Caco-2 (cell line): ENCODE data around the gene OXNAD1. TPM values are rescaled to one million over a fixed set of nuclear protein-coding genes. Genes with fewer than 3 reads are reported as not detected.

Source experiments
- BruUV-seq: library from RNA; stranded (reverse); fragments of 400-500 nt; replicated peaks from 2 replicates; lab custom pipeline; 2021; lab: Mats Ljungman, UMichigan
- CTCF ChIA-PET: fragments of 300-600 bp; sonication (Branson Sonifier 250); formaldehyde crosslinking; loops from one replicate; lab custom pipeline; 2022; ENCODE audit warnings: antibody characterized with exemption; lab: Charles Lee
- POLR2A ChIA-PET: fragments of 300-600 bp; sonication (Branson Sonifier 250); formaldehyde crosslinking; loops from one replicate; lab custom pipeline; 2022; ENCODE audit warnings: antibody characterized with exemption; lab: Charles Lee
- DNase-seq, 2 experiments: peaks; one replicate each; pipeline versions ENCODE4 v3.0.0 to v3.0.0-alpha.2; 2020 to 2022
- H3K27me3 ChIP-seq: replicated peaks from 2 replicates; pipeline ENCODE4 v1.6.0; 2011; ENCODE audit warnings: low read length; ENCODE audit not compliant: control insufficient read depth, insufficient read depth
- H3K36me3 ChIP-seq: 2 replicates; pipeline ENCODE4 v1.5.1; 2011; ENCODE audit warnings: low read length; ENCODE audit not compliant: control insufficient read depth, insufficient read depth
- H3K4me1 ChIP-seq: fragments of 250-450 bp; sonication (Bioruptor Pico); 2 replicates; pipeline ENCODE4 v1.5.1; 2020; ENCODE audit warnings: mild to moderate bottlenecking
- H3K4me3 ChIP-seq: 2 replicates; pipeline ENCODE4 v1.5.1; 2011; ENCODE audit warnings: low read depth, mild to moderate bottlenecking, control low read depth, low read length
- H3K9me3 ChIP-seq: fragments of 250-450 bp; sonication (Bioruptor Pico); 2 replicates; pipeline ENCODE4 v1.5.1; 2020; ENCODE audit warnings: mild to moderate bottlenecking, moderate library complexity
- H3K27ac Mint-ChIP-seq: one replicate; pipeline ENCODE4 v1.8.0; 2022; ENCODE audit warnings: mixed read lengths; ENCODE audit not compliant: unreplicated experiment
- H3K27me3 Mint-ChIP-seq: one replicate; pipeline ENCODE4 v1.8.0; 2022; ENCODE audit warnings: mixed read lengths; ENCODE audit not compliant: insufficient read depth, unreplicated experiment
- H3K36me3 Mint-ChIP-seq: one replicate; pipeline ENCODE4 v1.8.0; 2022; ENCODE audit warnings: mild to moderate bottlenecking, mixed read lengths; ENCODE audit not compliant: insufficient read depth, unreplicated experiment
- H3K4me1 Mint-ChIP-seq: one replicate; pipeline ENCODE4 v1.8.0; 2022; ENCODE audit warnings: low read depth, mixed read lengths; ENCODE audit not compliant: unreplicated experiment
- H3K4me3 Mint-ChIP-seq: one replicate; pipeline ENCODE4 v1.8.0; 2022; ENCODE audit warnings: mild to moderate bottlenecking, moderate library complexity, mixed read lengths; ENCODE audit not compliant: unreplicated experiment
- H3K9me3 Mint-ChIP-seq: one replicate; pipeline ENCODE4 v1.8.0; 2022; ENCODE audit warnings: mixed read lengths; ENCODE audit not compliant: unreplicated experiment
- intact Hi-C: fragments of 100-400 bp; cut with micrococcal nuclease; formaldehyde crosslinking; loops from one replicate; pipeline ENCODE4 v1.10.0; 2022; ENCODE audit not compliant: unreplicated experiment
- total RNA-seq: library from RNA; stranded (reverse); gene quantifications from 2 replicates; pipeline ENCODE4 v1.2.3, GENCODE V29; 2022
- TF ChIP-seq, protein P1 (sequence below), 2 experiments: fragments of 200-600 bp in 1 of 2; IDR thresholded peaks; 1 replicate in 1 of 2; 2 replicates in 1 of 2; pipeline versions ENCODE4 v1.5.1 to v1.8.0; 2011 to 2022; ENCODE audit warnings: antibody characterized with exemption in 1 of 2, control low read depth in 1 of 2, inconsistent platforms in 1 of 2, low read depth in 1 of 2, low read length in 1 of 2, mild to moderate bottlenecking in 1 of 2, moderate library complexity in 1 of 2; ENCODE audit not compliant: insufficient read depth in 1 of 2, severe bottlenecking in 1 of 2, unreplicated experiment in 1 of 2

The OXNAD1 gene
- total RNA-seq, 1 experiment from 2014 or later, result 20.0 TPM

DNA sequence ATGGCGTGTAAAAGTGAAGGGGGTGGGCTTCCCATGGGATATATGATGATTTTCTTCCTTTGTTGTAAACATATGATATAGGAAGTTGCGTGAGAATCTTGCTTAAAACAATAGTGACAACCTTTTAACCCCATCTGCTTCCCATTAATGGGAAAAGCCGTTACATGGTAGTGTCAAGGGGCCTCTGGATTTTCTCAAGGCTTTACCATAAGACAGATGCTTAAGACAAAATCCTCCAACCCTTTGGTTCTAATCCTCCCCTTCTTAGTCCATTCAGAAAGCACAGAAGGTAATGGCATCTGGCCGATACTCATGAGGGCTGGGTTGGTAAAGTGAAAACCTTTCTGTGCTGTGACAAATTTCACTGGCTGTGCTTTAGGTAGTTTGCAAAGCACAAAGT lies 25.2 kb upstream of the OXNAD1 start:
- no peaks in the 10 kb centered on the region for H3K27me3 ChIP-seq
- Mint-ChIP-seq H3K4me1 (no peaks in the 10 kb centered on the region), H3K9me3 (peaks cover 9% of the 10 kb centered on the region), H3K27ac (no peak overlapping the region), H3K27me3 (peaks cover 4% of the 10 kb centered on the region), H3K4me3 (no peak overlapping the region), H3K36me3 (no peaks in the 10 kb centered on the region)
- no peaks in the 10 kb centered on the region for H3K9me3 ChIP-seq
- H3K36me3 ChIP-seq, result no peaks in the 10 kb centered on the region
- no peak overlapping the region for H3K4me3 ChIP-seq
- DNase-seq, result no peak
- ChIA-PET POLR2A (no interaction called here), CTCF (interaction anchor here (0.7 kb wide), 1 partner anchor 180 kb away, joined by 3 read pairs; no protein-coding TSS in a partner anchor)
- no peaks in the 10 kb centered on the region for H3K4me1 ChIP-seq
- intact Hi-C loops, result no loop called here
- TF ChIP-seq, protein P1, sequence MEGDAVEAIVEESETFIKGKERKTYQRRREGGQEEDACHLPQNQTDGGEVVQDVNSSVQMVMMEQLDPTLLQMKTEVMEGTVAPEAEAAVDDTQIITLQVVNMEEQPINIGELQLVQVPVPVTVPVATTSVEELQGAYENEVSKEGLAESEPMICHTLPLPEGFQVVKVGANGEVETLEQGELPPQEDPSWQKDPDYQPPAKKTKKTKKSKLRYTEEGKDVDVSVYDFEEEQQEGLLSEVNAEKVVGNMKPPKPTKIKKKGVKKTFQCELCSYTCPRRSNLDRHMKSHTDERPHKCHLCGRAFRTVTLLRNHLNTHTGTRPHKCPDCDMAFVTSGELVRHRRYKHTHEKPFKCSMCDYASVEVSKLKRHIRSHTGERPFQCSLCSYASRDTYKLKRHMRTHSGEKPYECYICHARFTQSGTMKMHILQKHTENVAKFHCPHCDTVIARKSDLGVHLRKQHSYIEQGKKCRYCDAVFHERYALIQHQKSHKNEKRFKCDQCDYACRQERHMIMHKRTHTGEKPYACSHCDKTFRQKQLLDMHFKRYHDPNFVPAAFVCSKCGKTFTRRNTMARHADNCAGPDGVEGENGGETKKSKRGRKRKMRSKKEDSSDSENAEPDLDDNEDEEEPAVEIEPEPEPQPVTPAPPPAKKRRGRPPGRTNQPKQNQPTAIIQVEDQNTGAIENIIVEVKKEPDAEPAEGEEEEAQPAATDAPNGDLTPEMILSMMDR (IDR thresholded peaks at IDR 0.05; ENCODE audit: insufficient read depth in 1 of 2, low read depth in 1 of 2, low read length in 1 of 2, severe bottlenecking in 1 of 2, unreplicated experiment in 1 of 2), result no peak
- BruUV-seq, result no TSS peak

DNA sequence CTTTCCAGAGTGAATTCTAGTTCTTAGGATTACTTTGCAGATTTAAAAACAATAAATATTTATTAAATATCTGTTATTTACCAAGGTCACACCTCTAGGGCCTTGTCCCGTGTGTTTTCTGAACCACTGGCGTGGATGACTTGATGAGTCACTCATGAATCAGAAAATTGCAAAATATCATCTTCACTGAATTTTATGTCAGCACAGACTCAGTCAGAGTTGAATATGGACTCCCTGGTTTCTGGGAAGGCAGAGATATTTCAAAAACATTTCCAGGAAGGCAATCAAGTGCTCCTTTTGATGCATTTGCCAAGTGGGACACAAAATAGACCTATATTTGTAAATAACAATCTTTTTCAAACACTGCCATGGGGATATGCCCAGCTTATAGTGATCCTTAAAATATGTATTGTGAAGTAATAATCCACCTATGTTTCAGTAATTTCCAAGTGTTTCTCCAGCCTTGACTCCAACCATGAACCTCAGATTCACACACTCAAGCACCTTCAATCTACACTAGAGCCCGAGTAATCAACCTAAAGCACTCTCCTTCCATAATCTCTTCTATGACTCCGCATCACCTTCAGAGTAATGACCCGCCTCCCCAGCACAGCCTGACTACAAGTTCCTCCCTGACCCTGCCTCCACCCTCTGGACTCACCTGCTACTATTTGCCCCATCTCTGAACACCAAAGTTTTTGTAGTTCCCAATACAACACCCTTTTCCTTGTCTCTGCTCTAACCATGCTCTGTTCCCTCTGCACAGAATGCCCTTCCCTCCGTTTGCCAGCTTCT lies 24.6 kb upstream of the OXNAD1 start:
- no peaks in the 10 kb centered on the region for H3K4me1 Mint-ChIP-seq
- Histone ChIP-seq H3K4me3 (no peak overlapping the region), H3K36me3 (no peaks in the 10 kb centered on the region), H3K9me3 (no peaks in the 10 kb centered on the region), H3K4me1 (no peaks in the 10 kb centered on the region), H3K27me3 (no peaks in the 10 kb centered on the region)
- H3K36me3 Mint-ChIP-seq, result no peaks in the 10 kb centered on the region
- peaks cover 4% of the 10 kb centered on the region for H3K27me3 Mint-ChIP-seq
- TF ChIP-seq, protein P1 (IDR thresholded peaks at IDR 0.05; ENCODE audit: insufficient read depth in 1 of 2, low read depth in 1 of 2, low read length in 1 of 2, severe bottlenecking in 1 of 2, unreplicated experiment in 1 of 2), result no peak
- intact Hi-C loops, result no loop called here
- CTCF ChIA-PET, result interaction anchor here (0.7 kb wide), 1 partner anchor 180 kb away, joined by 3 read pairs; no protein-coding TSS in a partner anchor
- no peak overlapping the region for H3K4me3 Mint-ChIP-seq
- no peak overlapping the region for H3K27ac Mint-ChIP-seq
- BruUV-seq, result no TSS peak
- no peak for DNase-seq
- POLR2A ChIA-PET, result no interaction called here
- peaks cover 4% of the 10 kb centered on the region for H3K9me3 Mint-ChIP-seq

DNA sequence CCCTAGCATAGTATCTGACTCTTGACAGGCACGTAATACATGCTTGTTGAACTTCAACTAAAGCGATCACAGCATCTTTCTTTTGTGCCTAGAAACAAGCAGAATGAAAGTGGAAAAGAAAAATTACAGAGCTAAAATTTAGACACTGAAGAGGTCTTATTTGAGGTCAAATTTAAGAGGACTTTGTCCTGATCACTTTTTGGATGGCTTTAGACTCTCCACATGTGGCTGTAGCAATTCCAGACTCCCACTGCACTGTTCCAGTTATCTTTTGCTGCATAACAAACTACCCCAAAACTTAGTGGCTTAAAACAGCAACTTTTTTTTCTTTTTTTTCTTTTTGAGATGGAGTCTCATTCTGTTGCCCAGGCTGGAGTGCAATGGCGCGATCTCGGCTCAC lies 23.8 kb upstream of the OXNAD1 start:
- Mint-ChIP-seq H3K9me3 (no peaks in the 10 kb centered on the region), H3K27me3 (peaks cover 6% of the 10 kb centered on the region), H3K4me1 (no peaks in the 10 kb centered on the region), H3K36me3 (no peaks in the 10 kb centered on the region), H3K27ac (no peak overlapping the region), H3K4me3 (no peak overlapping the region)
- no peak for DNase-seq
- Histone ChIP-seq H3K4me3 (no peak overlapping the region), H3K36me3 (no peaks in the 10 kb centered on the region), H3K4me1 (no peaks in the 10 kb centered on the region), H3K27me3 (no peaks in the 10 kb centered on the region), H3K9me3 (no peaks in the 10 kb centered on the region)
- TF ChIP-seq, protein P1 (IDR thresholded peaks at IDR 0.05; ENCODE audit: insufficient read depth in 1 of 2, low read depth in 1 of 2, low read length in 1 of 2, severe bottlenecking in 1 of 2, unreplicated experiment in 1 of 2), result no peak
- CTCF ChIA-PET, result no interaction called here
- POLR2A ChIA-PET, result no interaction called here
- intact Hi-C loops, result no loop called here
- BruUV-seq, result no TSS peak
